ENCODE results near the gene C17orf100.

The C17orf100 gene

DNA sequence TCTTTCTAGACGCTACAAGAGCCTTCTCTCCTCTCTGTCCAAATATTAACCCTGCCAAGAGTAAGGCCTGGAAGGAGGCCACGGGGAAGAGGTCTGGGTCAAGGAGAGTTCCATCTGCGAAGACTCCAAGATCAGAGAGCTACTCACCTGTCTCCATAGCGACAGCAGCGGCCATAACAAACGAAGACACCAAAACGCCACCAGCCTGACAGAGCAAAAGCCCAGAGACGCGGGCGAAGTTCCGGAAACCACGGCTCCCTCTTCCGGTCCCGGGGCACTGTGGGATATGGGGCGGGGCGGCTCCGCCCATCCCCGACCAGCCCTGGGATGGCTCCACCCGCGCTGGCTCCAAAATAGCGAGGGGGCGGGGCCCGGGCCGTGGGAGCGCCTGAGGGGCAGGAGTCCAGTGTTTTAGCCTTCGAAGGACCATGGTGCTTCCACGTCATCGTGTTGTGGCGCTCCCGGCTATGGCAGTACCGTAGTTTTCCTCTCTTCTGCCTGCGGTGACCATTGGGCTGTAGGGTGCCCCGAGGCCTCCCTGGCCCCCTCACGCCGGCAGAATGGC is at the start of gene C17orf100, which contains the start of gene MED31:
Gene C17orf100 (plus strand): TSS at position 409 of the 565 bp plus-strand sequence. CDS start 152 bp downstream, at position 561.
Gene MED31 (minus strand): TSS at position 252 of the 565 bp plus-strand sequence. CDS start 77 bp downstream, at position 175.
- peak; percentile 87 for DNase-seq

- DNase-seq = no peak
Measured at GRCh38 chr17:6602141-6602540, 49.4 kb upstream of the C17orf100 start.

- peak; percentile 4 for DNase-seq
Measured at GRCh38 chr17:6603744-6604325, 47.7 kb upstream of the C17orf100 start.

DNA sequence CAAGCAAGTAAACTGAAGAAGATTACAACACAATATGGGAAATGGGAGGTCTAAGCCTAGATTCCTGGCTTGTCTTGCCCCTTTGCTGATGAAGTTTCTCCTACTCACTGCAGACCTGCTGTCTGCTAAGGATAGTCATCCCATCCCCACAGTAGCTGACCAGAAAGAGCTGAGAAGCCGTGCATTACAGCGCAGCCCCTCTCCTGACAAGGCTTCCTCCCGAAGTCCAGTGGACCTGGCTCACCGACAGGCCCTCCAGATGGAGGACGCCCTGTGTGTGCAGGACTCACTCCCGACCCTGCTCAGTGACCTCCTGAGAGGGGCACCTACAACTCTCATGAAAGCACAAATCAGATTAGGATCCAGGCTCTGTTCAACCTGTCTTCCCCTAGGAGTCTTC is 46.4 kb upstream of the C17orf100 start:
- DNase-seq = no peak

DNA sequence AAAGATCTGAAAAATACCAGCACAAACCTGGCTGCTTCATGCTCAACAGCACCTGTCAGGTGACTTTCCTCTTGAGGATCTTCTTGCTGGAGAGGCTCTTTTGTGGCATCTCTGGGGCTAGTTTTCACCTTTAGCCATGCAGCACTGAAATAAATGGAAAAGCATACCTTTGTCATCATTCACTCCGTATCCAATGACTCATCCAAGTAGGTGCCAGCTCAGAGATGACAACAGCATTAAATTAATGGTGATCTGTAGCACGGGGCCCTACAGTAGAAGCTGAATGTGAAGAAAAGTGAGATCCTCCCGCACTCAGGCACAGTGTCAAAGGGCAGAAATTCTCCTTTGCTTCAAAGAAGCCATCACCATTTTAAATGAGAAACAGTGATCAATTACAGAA is 43.2 kb upstream of the C17orf100 start:
- DNase-seq = no peak

DNA sequence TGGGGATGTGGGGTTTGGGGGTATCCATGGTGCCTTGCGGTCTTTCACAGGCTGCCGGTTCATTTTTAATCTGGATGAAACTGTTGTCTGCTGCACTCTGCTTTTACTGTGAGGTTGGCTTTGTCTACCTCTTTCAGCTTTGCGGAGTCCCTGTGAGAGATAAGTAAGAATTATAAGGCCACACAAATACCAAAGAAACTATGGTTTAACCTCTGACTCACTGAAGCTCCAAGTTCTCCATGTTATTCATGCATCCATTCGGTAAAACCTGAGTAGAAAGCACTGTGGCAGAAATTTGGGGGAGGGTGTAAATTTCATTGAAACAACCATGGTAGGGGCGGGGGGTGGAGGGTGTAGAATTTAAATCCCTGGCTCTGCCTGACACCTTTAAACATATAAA is 41.6 kb upstream of the C17orf100 start:
- DNase-seq = no peak

DNA sequence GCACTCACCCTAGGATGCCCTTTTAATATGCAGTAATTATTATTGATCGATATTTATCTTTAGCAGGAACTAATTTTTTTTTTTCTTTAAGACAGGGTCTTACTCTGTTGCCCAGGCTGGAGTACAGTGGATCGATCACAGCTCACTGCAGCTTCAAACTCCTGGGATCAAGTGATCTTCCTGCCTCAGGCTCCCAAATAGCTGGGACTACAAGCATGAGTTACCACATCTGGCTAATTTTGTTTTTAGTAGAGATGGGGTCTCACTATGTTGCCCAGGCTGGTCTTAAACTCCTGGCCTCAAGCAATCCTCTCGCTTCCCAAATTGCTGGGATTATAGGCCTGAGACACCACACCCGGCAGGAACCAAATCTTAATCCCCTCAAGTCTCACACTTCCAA is 40.3 kb upstream of the C17orf100 start:
- no peak for DNase-seq

DNA sequence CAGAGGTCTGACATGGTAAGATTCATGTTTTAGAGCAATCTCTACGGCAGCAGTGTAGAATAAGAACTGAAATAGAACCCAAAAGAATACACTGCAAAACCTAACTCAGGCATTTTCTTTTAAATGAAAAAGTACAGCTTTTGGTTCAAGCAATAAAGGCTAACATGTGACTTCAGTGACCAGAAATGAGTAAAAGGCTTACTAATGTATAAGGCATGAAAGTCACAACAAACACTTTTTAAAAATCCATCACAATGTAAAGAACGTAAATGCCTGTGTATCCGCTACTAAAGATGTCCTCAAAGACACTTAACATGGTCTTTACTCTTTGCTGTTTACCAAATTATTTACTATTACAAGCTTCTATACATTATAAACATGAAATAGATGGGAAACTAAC is 27.6 kb upstream of the C17orf100 start:
- no peak for DNase-seq

GRCh38 chr17:6626616-6627015 is 24.9 kb upstream of the C17orf100 start:
- DNase-seq = no peak

DNA sequence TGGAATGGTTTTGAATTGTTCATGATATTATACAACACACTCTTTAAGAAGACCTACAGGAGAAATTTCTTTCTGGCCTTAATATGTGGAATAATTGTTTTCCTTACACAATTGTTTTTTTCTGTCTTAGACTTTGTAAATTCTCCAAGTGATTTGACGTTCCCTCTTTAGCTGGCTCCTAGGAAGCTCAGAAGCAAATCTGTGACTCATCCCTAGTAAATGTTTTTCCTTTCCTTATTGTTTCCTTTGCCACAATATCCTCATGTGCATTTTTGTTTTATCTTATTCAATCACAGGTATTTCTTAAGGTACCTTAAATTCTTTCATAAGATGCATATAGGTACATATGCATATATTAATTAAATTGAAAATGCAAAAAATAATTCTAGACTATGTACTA is 24.5 kb upstream of the C17orf100 start:
- no peak for DNase-seq

- DNase-seq = no peak
Measured at GRCh38 chr17:6630390-6630789, 21.2 kb upstream of the C17orf100 start.

GRCh38 chr17:6632530-6632929 is 19.0 kb upstream of the C17orf100 start:
- no peak for DNase-seq

- no peak for DNase-seq
Measured at GRCh38 chr17:6633263-6633662, 18.3 kb upstream of the C17orf100 start.

- no peak for DNase-seq
Measured at GRCh38 chr17:6636105-6636504, 15.5 kb upstream of the C17orf100 start.

DNA sequence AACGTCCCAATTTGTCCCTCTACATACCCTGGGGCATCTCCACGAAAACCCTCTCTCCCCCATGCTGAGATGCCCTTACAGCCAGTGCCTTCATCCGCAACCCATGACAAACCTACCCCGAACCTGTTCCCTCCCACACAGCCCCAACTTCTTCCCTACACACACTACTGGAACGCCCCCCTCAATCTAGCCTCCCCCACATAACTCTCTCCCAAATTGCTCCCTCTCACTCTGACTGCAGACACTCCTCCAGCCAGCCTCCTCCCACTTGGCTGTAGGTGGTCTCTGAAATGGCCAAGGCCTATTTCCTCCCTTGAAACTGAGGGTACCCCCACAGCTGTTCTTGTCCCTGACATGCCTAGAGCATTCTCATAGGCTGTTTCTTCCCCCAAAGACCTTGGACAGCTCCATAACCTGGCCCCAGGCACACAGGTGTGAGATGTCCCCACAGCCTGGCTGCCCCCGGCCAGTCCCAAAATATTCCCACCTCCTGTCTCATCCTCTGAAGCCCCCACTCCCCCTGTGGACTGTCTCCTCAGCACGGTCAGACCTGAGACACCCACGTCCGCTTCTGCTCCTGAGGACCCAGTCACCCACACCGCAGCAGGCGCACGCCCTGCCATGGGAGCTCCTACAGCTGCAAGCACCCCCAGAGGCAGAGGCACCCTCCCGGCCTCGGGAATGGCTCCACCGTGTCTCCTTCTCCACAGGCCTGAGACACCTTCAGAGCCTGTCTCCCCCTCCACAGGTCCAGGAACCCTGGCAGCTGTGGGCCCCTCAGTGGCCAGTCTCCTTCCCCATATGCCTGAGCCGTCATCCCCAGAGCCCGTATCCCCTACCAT is 14.7 kb upstream of the C17orf100 start:
- DNase-seq = no peak

GRCh38 chr17:6637458-6637840 is 14.1 kb upstream of the C17orf100 start:
- no peak for DNase-seq

DNA sequence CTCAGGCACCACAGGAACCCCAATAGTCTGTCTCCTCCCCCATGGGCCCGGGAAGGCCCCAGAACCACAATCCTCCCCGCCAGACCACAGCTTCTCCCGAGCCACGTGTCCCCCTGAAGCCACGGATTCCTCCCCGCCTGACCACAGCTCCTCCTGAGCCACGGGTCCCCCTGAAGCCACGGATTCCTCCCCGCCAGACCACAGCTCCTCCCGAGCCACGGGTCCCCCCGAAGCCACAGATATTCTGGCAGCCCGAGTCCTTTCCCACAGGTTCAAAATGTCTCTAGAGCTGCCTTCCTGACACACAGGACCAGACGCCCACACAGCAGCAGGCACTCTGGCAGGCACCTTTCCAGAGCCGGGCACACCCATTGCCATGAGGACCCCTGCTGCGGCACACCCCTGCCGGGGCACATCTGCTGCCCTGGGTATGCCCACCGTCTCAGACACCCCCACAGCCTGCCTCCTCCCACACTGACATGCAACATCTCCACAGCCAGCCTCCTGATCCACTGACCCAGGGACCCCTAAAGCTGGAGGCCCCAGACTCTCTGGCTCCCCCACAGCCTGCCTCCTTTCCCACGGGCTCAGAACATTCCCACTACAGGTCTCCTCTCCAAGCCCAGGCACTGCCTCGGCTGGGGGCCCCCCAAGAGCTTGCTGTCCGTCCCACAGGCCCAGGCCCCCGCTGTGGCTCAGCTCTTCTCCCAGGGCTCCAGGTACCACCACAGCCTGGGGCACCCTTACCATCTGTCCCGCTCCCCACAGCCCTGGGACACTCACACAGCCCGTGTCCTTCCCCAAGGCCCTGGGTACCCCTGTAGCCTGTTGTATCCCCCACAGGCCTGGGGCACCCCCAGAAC is 13.3 kb upstream of the C17orf100 start:
- DNase-seq = no peak

DNA sequence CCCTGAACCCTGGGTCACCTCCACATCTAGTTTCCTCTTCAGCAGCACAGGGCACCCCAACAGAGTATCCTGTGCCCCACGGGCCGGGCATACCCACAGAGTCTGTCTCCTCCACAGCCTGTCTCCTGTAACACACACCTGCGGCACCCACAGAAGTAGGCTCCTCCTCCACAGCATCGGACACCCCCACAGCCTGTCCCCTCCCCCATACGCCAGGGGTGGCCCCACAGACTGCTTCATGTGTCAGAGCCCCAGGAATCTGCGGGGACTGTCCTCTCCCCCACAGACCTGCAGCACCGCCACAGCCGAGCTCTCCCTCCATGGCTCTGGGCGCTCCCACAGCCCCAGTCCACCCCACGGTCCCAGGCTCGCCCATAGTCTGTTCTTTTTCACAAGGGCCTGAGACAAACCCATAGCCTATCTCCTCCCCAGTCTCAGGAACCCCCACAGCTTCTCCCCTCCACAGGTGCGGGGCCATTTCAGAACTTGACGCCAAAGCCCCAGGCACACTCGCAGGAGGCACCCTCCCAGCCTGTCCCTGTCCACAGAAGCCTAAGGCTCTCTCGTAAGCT is 12.5 kb upstream of the C17orf100 start:
- no peak for DNase-seq

DNA sequence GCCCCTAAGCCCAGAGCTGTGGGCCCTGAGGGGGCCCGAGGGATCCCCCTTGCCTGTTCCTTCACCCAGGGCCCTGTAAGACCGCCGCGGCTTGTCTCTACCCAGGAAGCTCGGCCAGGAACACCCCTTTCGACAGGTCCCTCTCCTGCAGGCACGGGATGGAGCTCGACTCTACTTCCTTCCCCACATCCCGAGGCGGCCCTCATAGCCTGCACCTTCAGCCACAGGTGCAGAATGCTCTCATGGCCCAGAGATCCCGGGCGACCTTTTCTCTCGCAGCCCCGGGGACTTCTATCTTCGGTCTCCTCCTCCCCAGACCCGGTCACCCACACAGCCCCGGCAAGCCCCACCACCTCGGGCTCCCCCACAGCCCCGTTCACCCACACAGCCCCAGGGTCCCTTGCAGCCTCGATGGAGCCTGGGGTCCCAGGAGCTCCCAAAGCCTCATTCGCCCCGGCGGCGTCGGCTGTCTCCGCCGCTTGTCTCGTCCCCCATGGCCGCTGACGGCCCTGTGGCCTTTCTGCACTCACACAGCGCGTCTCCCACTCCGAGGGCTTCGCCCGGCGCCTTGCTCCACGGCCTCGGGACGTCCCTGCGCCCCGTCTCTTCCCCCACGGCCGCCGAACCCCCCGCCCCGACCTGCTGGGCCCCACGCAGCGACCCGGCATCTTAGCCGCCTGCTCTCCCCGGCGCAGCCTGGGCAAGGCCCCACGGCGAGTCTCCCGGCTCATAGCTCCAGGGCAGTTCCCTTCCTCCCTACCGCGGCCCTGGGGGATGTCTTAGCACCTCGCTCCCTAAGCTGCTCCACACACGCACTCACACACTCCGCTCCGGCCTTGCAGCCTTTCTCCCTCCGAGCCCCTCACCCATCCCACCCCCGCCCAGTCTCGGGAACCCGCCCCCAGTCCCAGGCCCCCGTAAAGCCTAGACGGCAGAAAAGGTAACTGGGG is 11.7 kb upstream of the C17orf100 start:
- no peak for DNase-seq

DNA sequence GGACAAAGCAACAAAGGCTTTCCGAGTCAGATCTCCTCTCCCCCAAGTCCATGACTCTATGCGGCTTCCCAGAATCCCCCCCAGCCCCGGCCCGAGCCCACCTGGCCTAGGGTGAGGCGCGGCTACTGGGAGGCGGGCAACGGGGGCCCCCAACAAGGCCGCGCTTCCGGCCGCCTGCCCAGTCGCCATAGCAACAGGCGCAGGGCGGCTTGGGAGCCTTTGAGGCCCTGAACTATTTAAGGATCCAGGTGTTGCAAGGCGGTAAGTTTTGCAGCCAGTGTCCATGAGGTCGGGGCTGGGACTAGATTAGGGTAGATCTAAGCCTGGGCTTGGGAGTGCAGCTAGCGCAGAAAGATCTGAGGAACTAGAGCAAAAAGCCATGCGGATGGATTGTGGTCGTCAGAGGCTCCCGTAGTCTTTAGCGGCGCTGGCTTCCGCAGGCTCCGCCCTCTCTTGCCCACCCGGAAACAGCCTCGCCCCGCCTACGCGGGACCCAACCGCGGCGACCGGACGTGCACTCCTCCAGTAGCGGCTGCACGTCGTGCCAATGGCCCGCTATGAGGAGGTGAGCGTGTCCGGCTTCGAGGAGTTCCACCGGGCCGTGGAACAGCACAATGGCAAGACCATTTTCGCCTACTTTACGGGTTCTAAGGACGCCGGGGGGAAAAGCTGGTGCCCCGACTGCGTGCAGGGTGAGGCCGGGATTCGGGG is 10.9 kb upstream of the C17orf100 start, which contains the start of the genes KIAA0753 and TXNDC17:
Gene KIAA0753 (minus strand): TSS at position 176 of the 711 bp plus-strand sequence. CDS start 5,608 bp downstream, outside the sequence.
Gene TXNDC17 (plus strand): TSS at position 525 of the 711 bp plus-strand sequence. CDS start 23 bp downstream, at position 548.
- peak; percentile 82 for DNase-seq
